GM19193 (cell line): ENCODE measurements around the gene IRS1.

ENCODE experiments used
- POLR2A ChIP-seq: IDR thresholded peaks from 4 replicates; pipeline ENCODE4 v1.6.1; 2011; ENCODE audit not compliant: insufficient read depth, insufficient read length; ENCODE audit errors: extremely low read depth

Gene IRS1

GRCh38 chr2:226799211-226799975, at the start of gene IRS1:
TSS of gene IRS1 (minus strand) at chr2:226799820. CDS start at chr2:226798738, 1,082 bp downstream.
- no peak for TF ChIP-seq POLR2A

DNA sequence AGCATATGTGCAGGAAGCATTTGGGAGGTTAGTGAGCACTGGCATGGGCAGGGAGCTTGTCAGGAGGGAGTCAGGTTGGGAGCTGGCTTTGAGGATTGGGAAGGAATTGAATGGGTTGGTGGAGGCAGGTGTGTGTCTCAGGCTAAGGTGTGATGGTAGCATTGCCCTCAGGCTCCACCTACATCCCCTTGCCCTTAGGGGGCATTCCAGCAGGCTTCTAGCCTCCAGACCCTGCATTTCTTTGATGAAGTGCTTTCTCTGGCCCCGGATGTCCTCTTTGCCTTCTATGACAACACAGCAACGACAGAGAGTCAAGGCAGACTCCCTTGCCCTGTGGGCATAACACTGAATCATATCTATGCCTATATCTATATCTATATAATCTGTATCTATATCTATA, 49.7 kb upstream of the IRS1 start:
- TF ChIP-seq POLR2A, result no peak

- no peak for TF ChIP-seq POLR2A
Measured at GRCh38 chr2:226847511-226847910, 47.9 kb upstream of the IRS1 start.

- no peak for TF ChIP-seq POLR2A
Measured at GRCh38 chr2:226847090-226847489, 47.5 kb upstream of the IRS1 start.

DNA sequence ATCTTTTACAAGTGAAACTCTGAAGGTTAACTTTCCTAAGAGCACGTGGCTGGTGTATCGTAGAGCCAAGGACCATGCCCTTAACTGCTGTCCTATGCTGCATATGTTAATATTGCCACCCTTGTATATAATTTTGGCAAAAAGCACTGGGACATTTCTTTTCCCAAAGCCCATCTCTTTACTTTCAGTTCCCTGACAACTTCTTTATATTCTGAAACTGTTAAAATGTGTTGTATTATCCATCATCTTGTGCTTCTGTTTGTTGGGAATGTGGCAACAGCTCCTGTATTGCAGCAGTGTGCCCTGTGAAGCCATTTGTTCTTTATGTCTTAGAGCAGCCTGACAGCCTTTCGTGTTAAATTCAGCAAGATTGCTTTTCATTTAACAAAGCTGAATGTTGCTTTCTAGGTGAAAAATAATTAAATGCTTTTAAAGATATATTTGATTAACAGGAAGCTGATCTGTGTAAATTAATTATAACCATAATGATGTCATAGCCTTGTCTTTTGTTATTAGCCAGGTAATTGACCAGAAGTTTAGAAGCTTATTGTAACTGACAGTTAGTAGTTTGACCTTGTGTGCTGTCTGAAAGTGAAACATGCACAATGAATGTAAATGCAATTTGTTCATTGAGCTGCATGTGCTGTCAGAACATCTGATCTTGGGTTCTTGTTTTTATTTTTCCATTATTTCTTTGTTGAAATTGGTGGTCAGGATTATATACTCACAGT, 45.9 kb upstream of the IRS1 start:
- TF ChIP-seq POLR2A, result no peak

DNA sequence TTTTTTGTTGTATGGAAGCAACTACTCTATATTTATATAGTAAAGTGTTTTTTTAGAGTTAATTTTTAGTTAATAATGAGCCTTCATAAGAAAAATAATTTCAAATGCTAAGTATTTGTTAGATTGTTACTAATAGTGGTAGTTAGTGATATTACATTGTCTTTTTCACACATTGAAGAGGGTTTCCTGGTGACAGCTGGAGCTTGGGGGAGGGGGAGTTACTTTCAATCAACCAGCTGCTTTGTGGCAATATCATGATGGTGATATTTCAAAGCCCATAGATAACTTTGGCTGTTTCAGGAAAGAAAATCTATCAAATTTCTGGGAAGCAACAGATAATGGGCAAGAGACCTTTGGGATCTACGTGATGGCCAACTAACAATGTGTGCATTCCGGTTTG, 40.3 kb upstream of the IRS1 start:
- TF ChIP-seq POLR2A, result no peak

- TF ChIP-seq POLR2A, result no peak
Measured at GRCh38 chr2:226839161-226839560, 39.5 kb upstream of the IRS1 start.

- TF ChIP-seq POLR2A, result no peak
Measured at GRCh38 chr2:226838722-226839121, 39.1 kb upstream of the IRS1 start.

- TF ChIP-seq POLR2A, result no peak
Measured at GRCh38 chr2:226837787-226838603, 38.4 kb upstream of the IRS1 start.

GRCh38 chr2:226837334-226837733, 37.7 kb upstream of the IRS1 start:
- no peak for TF ChIP-seq POLR2A

DNA sequence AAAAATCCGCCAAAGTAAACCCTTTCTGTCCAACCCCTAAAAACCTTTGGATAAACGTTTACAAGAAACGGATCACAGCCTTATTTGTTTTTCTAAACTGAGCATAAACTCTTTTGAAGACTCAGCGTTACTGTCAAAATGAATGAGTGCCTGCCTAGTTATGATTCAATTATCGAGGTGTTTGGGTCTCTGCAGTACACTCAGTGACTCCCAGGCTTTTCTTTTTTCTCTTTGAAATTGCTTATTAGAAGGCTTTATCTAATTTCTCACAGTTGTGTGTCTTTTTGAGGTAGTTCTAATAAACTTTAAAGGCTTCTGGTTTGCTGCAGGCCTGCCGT, 36.9 kb upstream of the IRS1 start:
- TF ChIP-seq POLR2A, result no peak

GRCh38 chr2:226835796-226836547, 36.4 kb upstream of the IRS1 start, which contains the start of gene RHBDD1:
TSS of gene RHBDD1 (plus strand) at chr2:226836054. CDS start at chr2:226864694, 28,640 bp downstream.
- TF ChIP-seq POLR2A, result peak; percentile 98

GRCh38 chr2:226835420-226835795, 35.8 kb upstream of the IRS1 start:
- TF ChIP-seq POLR2A, result no peak

DNA sequence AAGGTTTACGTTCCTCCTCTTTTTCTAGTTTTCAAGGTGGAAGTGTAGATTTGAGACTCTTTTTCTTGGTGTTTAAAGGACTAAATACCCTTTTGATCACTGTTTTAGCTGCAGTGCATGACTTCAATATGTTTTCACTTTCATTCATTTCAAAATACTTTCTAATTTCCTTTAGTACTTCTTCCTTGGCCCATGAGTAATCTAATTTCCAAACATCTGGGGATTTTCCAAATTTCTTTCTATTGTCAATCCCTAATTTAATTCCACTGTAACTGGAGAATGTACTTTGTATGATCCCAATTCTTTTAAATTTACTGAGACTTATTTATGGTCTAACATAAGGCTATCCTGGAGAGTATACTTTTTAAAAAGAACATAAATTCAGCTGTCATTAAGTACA, 32.4 kb upstream of the IRS1 start:
- no peak for TF ChIP-seq POLR2A

DNA sequence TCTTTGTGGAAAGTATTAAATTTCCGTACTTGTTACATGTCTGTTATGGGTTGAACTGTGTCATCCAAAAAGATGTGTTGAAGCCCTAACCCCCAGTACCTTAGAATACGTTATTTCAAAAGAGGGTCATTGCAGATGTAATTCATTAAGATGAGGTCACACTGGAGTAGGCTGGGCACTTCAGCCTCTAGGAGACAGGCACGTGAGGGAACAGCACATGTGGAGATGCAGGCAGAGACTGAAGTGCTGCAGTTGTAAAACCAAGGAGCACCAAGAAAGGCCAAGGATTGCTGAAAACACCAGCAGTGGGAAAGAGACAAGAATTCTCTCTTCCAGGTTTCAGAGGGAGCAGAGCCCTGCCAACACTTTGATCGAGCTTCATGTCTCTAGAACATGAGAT, 31.6 kb upstream of the IRS1 start:
- no peak for TF ChIP-seq POLR2A
